ENCODE measurements around the gene NEK8. TPM values are rescaled to one million over a fixed set of nuclear protein-coding genes. Genes with fewer than 3 reads are reported as not detected.
A peak's percentile ranks its signal among the peaks of the same experiment; 100 is the strongest.

The NEK8 gene
- total and polyA plus RNA-seq, 12 donors, result 0.38 to 2.8 (median 1.1) TPM

DNA sequence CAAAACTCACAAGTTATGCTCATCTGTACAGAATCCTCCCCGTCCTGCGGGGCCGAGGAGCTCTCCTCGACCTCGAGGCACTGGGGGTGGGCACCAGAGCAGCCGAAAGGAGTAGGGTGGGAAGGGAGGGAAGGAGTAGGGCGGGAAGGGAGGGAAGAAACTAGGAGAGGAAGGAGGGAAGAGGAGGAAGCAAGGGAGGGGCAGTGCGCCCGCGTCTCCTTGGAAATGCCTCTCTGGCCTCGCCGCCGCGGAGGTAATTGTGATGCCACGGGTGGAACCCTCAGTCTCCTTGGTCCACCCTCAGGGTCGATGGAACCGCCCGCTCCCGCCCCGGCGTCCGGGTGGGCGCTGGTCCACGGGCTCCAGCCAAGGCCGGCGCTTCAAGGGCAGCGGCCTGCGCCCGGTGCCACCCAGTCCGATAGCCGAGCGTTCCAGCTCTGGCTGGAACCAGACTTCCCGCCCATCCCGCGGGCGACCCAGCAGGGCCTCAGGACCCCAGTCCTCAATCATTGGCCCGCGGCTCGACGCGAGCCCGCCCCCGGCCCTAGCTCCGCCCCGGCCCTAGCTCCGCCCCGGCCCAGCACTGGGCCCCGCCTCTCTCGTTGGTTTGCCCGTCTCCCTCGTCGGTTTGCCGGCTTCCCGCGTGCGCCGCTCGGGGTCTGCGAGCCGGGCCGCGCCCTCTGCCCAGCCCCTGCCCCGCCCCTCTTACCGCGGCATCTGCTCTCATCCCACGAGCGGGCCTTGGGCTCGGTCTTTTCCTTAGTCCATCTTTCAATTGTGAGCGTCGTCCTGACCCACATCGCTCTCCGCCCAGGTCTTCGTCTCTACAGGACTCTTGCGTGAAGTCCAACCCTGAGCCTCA is 17.5 kb upstream of the NEK8 start:
- H3K4me1 ChIP-seq, result peaks cover 0 to 28% (median 18%) of the 10 kb centered on the region in 9 donors
- peak overlapping the region; percentile 68 to 95 (median 90) for H3K27ac ChIP-seq
- DNase-seq (peak; percentile 86 to 92), ATAC-seq (peak; percentile 93 to 96 (median 94))
- peaks cover 0 to 24% (median 0%) of the 10 kb centered on the region in 9 donors for H3K36me3 ChIP-seq
- 1% methylated on average over 74 of the region's 74 CpGs for WGBS, 2 donors
- no peaks in the 10 kb centered on the region for H3K9me3 ChIP-seq
- intact Hi-C loops (cut with DNase I), result loop anchor here in 1 of 10 donors (1.0 kb wide), 1 partner anchor 49 kb away; the partner anchor contains the start of gene SUPT6H
- no peaks in the 10 kb centered on the region for H3K27me3 ChIP-seq
- peak overlapping the region; percentile 45 to 88 (median 66) for H3K4me3 ChIP-seq
- no peak for TF ChIP-seq CTCF (IDR thresholded peaks at IDR 0.05)

DNA sequence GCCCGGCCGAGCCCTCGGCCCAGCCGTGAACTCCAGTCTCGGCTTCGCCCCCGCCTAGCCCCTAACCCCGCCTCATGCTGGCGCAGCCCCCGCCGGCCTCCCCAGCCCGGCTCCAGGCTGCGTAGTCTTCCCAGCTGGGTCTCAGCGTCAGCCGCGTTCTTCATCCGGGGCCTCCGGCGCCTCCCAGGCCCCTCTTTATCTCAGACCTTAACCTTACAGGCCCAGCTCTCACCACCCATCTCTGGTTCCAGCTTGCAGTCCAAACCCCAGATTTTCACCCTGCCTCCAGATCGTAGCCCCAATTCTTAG is 16.9 kb upstream of the NEK8 start, which contains the start of gene PROCA1:
TSS of gene PROCA1 (minus strand) at position 166 of the 309 bp plus-strand sequence. CDS start 228 bp downstream, outside the sequence.
- Histone ChIP-seq H3K27me3 (peaks cover 0 to 3% (median 0%) of the 10 kb centered on the region in 7 donors), H3K27ac (peak within 1 kb of the TSS; percentile 68 to 95 (median 90)), H3K36me3 (peaks cover 0 to 24% (median 0%) of the 10 kb centered on the region in 9 donors), H3K4me3 (peak within 1 kb of the TSS; percentile 45 to 88 (median 66)), H3K4me1 (peaks cover 0 to 34% (median 22%) of the 10 kb centered on the region in 9 donors), H3K9me3 (no peaks in the 10 kb centered on the region)
- ATAC-seq, result peak in 7 of 8 donors; percentile 27 to 46 (median 36)
- intact Hi-C loops (cut with DNase I), result no loop called here
- no peak for DNase-seq
- no peak for TF ChIP-seq CTCF (IDR thresholded peaks at IDR 0.05)
- 0 to 2% methylated on average over 20 of the region's 20 CpGs for WGBS, 2 donors

- Histone ChIP-seq H3K27ac (peak overlapping the region; percentile 68 to 95 (median 90)), H3K9me3 (no peaks in the 10 kb centered on the region), H3K4me3 (peak overlapping the region; percentile 45 to 88 (median 66)), H3K4me1 (peaks cover 0 to 39% (median 25%) of the 10 kb centered on the region in 9 donors), H3K27me3 (peaks cover 0 to 8% (median 3%) of the 10 kb centered on the region in 7 donors), H3K36me3 (peaks cover 0 to 24% (median 0%) of the 10 kb centered on the region in 9 donors)
- intact Hi-C loops (cut with DNase I), result no loop called here
- TF ChIP-seq CTCF (IDR thresholded peaks at IDR 0.05), result no peak
- WGBS, 2 donors, result 31 to 35% methylated on average over 34 of the region's 34 CpGs
- peak; percentile 55 to 68 for DNase-seq
- ATAC-seq, result peak in 7 of 8 donors; percentile 5 to 46 (median 18)
Observed at GRCh38 chr17:28712032-28712704, 16.4 kb upstream of the NEK8 start.
